A673 (cell line): ENCODE data around the gene SFTPB.

ENCODE experiments used
- EZH2 ChIP-seq: fragments of 200-600 bp; sonication (generic); IDR thresholded peaks from 2 replicates; pipeline ENCODE4 v1.6.1; 2017; ENCODE audit warnings: borderline replicate concordance, low read depth, mild to moderate bottlenecking, mixed read lengths, antibody characterized with exemption, low read length; ENCODE audit not compliant: poor library complexity, severe bottlenecking
- TF ChIP-seq, protein P1 (sequence below): fragments of 300-800, 200-600 bp; sonication (generic); conservative IDR thresholded peaks from 2 replicates; pipeline ENCODE4 v1.5.1; 2017; ENCODE audit warnings: low read depth, mild to moderate bottlenecking, antibody characterized with exemption, low read length, moderate library complexity, mixed read lengths

DNA sequence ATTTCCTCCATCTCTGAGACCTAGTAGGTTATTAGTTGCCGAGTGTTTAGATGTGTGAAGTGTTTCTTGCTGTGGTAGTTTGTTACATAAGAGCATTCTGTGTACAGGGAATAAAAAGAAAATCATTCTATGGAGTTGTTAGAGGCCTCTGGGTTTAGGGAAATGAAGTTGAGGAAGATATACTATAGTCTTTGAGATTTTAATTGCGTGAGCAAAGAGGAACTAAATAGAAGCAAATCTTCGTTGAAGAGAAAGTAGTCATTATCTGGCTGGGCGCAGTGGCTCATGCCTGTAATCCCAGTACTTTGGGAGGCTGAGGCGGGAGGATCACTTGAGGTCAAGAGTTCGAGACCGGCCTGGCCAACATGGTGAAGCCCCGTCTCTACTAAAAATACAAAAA, 33.0 kb downstream of the SFTPB start:
- TF ChIP-seq, protein P1, sequence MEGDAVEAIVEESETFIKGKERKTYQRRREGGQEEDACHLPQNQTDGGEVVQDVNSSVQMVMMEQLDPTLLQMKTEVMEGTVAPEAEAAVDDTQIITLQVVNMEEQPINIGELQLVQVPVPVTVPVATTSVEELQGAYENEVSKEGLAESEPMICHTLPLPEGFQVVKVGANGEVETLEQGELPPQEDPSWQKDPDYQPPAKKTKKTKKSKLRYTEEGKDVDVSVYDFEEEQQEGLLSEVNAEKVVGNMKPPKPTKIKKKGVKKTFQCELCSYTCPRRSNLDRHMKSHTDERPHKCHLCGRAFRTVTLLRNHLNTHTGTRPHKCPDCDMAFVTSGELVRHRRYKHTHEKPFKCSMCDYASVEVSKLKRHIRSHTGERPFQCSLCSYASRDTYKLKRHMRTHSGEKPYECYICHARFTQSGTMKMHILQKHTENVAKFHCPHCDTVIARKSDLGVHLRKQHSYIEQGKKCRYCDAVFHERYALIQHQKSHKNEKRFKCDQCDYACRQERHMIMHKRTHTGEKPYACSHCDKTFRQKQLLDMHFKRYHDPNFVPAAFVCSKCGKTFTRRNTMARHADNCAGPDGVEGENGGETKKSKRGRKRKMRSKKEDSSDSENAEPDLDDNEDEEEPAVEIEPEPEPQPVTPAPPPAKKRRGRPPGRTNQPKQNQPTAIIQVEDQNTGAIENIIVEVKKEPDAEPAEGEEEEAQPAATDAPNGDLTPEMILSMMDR = no peak
- no peak for TF ChIP-seq EZH2
